Measurements from ENCODE around the gene SUGP1.

- no peak for TF ChIP-seq CTCF (IDR thresholded peaks at IDR 0.05; ENCODE audit: low read depth, low read length)
- TF ChIP-seq EZH2phosphoT487 (IDR thresholded peaks at IDR 0.05; ENCODE audit: low read depth), result no peak
Observed at GRCh38 chr19:19261350-19262189, 58.7 kb downstream of the SUGP1 start.

Measured in OCI-LY3 (cell line).